Activated CD8-positive, alpha-beta memory T cell treated with anti-CD3 and anti-CD28 coated beads for 24 hours (primary cell): ENCODE results near the gene KCNT1.

Experiments
- DNase-seq: peaks from one replicate; pipeline ENCODE4 v3.0.0-alpha.2; 2020

Gene KCNT1

DNA sequence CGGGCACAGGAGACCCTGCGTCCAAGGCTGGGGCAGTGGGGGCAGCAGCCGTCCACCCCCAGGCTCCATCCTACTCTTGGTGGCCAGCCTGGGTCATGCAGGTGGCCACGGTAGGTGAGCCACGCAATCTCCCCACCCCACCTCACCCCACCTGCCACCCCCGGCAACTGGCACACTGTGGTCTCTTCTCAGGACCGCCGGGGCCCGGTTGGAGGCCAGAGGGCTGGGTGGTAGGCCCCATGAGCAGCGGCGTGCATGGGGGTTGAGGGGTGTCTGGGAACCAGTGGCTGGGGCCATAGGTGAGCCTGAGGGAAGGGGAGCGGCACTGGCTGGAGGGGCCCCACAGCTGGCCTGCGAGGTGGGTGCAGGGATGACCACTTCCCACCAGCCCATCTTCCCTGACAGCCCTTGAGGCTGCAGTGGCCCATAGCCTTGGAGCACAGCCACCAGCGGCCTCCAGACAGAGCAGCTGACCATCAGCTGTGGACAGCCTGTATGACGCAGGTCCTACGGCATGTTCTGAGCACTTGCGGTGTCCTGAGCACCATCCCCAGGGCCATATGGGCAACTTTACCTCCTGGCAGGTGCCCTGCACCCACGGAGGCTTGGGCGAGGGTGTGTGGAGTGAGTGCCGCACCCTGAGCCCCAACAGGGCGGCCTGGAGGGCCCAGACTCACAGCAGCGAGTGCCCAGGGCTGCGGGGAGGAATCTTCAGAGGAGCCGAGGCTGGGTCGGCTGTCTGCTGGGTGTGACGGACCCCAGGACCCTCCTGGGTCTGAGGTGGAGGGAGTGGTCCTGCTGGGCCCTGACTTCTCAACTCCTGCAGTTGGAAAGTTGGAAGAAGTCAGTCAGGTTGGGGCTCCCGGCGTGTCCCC lies 47.4 kb downstream of the KCNT1 start:
- no peak for DNase-seq

- no peak for DNase-seq
These were observed 48.8 kb downstream of the KCNT1 start for GRCh38 chr9:135750786-135751185.

GRCh38 chr9:135751501-135751900 lies 49.5 kb downstream of the KCNT1 start:
- DNase-seq = no peak

GRCh38 chr9:135752281-135753204 lies 50.6 kb downstream of the KCNT1 start:
- no peak for DNase-seq

DNA sequence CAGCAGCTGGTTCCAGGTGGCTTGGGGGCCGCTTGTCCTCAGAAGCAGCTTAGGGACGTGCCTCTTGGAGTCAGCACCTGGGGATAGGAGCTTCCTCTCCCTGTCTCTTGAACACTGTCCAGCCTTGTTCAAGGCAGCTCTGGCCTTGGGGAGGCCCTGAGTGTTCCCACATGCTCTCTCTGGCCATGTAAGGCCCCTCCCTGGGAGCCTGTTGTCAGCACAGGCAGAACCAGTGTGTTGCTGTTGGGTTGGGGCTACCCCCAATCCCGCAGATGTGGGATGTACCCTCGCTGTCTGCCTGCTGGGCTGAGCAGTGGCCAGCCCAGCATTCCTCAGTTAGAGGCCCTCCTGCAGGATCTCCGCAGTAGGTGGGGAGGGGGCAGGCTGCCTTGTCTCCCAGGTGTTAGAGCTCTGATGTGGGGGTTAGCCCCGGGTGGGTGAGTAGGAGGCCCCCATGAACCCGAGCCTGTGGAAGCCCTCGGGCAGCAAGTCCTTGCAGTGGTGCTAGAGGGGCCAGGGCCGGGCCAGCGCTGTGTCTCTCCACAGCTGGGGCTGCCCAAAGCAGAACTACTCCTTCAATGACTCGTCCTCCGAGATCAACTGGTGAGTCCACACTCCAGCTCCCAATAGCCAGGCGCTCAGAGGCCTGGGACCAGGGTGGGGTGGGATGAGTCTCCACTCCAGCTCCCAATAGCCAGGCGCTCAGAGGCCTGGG lies 51.6 kb downstream of the KCNT1 start:
- no peak for DNase-seq

- DNase-seq = no peak
These were observed 54.6 kb downstream of the KCNT1 start for GRCh38 chr9:135756576-135756975.

GRCh38 chr9:135757356-135757755 lies 55.4 kb downstream of the KCNT1 start:
- no peak for DNase-seq

GRCh38 chr9:135758056-135758455 lies 56.1 kb downstream of the KCNT1 start:
- DNase-seq = no peak

DNA sequence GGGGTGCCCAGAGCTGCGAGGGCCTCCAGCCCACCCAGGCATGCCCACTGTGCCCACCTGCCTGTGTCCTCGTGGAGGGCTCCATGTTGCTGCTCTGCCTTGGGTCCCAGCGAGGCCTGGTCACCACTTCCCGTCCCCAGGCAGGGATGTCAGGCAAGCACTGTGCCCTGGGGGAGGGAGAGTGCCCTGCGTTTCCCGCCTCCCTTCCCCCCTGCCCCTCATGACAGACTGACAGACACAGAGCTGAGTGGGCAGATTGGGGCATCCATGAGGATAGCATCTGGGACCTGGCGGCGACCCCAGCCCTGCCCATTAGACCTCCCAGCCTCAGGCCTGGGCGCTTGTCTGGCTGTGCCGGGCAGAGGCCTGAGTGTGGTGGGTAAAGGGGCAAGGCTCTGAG lies 56.9 kb downstream of the KCNT1 start:
- no peak for DNase-seq

DNA sequence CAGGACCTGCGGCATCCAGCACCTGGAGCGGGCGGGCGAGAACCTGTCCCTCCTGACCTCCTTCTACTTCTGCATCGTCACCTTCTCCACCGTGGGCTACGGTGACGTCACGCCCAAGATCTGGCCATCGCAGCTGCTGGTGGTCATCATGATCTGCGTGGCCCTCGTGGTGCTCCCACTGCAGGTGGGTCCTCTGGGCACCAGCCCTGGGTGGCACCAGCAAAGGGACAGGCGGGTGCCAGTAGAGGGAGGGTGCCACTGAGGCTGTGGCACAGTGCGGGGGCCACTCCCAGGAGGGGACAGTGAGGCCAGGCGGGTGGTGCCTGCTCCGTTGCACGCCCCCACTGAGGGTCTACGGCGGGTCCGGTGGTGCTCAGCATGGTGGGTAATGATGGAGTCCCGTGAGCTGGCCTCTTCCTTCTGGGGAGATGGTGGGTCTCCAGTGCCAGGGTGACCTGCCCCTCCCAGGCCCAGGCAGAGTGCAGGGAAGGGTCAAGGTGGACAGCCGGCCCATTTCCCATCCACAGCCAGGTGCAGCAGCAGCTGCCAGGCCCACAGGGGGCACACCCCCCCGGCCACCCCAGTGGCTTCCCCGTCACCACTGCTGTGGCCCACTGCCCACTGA lies 57.8 kb downstream of the KCNT1 start:
- DNase-seq = no peak

DNA sequence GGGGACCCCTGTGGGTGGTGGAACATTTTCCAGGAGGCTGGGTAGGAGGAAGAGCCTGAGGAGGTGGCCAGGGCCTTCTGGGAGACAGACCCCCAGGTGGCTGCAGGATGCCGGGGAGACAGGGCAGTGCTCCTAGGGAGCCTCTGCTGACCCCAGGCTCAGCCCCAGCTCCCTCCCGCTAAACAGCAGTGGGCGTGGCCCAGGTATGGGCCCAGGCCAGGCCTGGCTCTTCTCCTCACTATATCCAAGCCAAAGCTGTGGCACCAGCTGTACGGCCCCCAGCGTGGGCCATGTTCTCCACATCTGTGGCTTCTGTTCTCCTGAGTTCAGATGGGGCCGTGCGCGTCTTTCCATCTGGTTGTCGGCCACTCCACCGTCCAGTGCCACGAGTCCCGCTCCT lies 58.5 kb downstream of the KCNT1 start:
- no peak for DNase-seq

DNA sequence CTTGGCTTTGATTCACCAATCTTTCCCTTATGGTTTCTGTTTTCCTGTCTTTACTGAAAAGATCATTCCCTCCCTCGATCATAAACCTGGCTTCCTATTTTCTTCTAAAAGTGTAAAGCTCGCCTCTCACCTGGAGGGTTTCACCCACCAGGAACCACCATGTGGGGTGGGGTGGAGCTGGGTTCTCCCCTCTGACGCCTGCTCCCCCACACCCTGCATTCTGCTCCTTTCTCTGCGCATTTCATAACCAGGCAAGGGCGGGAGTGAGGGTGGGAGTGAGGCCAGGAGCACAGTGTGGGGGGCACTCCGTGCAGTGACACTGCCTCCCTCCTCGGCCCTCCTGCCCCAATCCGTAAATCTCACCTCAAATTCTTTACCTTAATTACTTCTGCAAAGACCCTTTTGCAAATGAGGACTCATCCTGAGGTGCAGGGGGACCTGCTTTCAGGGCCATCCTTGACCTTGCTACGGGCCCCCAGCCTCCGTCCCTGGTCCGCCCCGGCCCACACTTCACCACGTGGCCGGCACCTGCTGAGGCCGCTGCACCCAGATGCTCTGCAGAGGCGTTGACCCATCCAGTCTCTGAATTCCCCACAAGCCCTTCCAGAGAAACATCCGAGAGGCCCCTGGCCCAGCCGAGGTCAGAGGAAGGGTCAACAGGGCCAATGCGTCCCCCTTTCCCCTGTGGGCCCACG lies 59.3 kb downstream of the KCNT1 start:
- no peak for DNase-seq

GRCh38 chr9:135761845-135762168 lies 59.8 kb downstream of the KCNT1 start:
- no peak for DNase-seq

DNA sequence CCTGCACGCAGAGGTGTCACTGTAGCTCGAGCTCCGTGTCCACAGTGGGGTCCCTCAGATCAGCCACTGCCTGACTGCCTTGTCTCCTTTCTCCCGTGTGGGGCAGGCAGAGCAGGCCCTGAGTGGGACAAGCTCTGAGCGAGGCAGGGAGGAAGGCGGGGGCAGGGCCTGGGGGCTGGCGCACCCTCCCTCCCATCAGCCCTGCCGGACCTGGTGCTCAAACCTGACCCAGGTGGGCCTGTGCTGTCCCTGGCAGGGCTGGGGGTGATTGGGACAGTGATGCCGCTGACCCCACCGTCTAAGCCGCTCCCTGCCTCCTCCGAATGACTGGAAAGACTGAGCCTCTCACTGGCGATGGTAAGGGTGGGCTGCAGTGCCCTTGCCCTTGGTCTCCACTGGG lies 60.9 kb downstream of the KCNT1 start:
- DNase-seq = no peak

DNA sequence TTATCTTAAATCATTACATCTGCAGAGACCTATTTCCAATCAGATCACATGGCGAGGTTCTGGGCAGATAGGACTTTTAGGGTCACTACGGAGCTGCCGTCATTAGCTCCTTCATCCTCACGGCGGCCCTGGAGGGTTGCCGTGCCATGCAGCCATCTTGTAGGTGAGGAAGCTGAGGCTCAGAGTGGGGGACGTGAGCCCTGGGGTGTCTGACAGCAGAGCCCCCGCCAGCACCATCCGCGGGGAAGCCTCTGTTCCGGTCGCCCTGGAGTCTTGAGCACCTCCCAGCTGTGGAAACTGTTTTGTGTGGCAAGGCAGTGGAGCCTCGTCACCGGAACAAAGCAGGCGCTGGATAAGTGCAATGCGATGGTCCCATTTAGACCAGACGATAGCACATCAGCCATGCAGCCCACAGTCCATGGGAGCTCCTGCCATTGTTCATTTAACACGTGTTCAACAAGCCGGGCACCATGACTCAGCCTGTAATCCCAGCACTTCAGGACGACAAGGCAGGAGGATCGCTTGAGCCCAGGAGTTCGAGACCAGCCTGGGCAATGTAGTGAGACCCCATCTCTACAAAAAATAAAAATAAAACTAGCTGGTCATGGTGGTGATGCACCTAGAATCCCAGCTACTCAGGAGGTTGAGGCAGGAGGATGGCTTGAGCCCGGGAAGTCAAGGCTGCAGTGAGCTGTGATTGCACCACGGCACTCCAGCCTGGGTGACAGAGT lies 61.9 kb downstream of the KCNT1 start:
- DNase-seq = no peak

- DNase-seq = no peak
These were observed 62.7 kb downstream of the KCNT1 start for GRCh38 chr9:135764731-135765130.

DNA sequence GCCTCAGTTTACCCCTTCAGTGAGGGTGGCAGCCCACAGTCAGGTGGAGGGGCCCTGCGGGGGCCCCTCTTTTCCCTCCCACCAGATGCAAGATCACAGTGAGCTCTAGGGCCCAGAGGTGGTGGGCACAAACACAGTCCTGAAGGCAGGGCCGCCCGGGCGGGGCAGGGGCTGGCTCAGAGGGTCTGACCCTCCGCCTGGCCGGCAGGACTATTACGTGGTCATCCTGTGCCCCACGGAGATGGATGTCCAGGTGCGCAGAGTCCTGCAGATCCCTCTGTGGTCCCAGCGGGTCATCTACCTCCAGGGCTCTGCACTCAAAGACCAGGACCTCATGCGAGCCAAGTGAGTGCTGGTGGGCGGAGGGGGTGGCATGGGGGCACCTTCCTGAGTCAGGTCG lies 63.4 kb downstream of the KCNT1 start:
- no peak for DNase-seq

- no peak for DNase-seq
These were observed 64.3 kb downstream of the KCNT1 start for GRCh38 chr9:135766251-135766650.

GRCh38 chr9:135766707-135767106 lies 64.7 kb downstream of the KCNT1 start:
- no peak for DNase-seq

DNA sequence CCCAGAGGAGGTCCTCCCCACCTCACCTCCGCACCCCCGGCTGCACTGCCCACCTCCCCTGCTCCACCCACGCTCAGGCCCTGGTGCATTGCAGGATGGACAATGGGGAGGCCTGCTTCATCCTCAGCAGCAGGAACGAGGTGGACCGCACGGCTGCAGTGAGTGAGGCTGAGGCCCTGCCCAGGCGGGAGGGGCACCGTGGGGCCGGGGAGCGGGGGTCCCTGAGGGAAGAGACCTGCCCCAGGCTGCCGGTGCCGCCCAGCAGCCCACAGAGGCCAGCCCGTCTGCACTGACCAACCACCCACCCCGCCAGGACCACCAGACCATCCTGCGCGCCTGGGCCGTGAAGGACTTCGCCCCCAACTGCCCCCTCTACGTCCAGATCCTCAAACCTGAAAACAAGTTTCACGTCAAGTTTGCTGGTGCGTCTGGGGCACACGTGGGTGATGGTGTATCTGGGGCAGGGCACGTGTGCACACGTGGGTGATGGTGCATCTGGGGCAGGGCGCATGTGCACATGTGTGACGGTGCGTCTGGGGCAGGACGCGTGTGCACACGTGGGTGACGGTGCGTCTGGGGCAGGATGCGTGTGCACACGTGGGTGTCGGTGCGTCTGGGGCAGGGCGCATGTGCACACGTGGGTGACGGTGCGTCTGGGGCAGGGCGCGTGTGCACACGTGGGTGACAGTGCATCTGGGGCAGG lies 66.7 kb downstream of the KCNT1 start:
- no peak for DNase-seq
